ENCODE measurements around the gene HERC4.
"Not testable (repeated sequence)": the region's sequence is repeated elsewhere in the genome, so short reads cannot be mapped to it uniquely, and the experiment has no call there.

HERC4 gene

GRCh38 chr10:67924136-67924535, 150.9 kb downstream of the HERC4 start:
- H3K27me3 Mint-ChIP-seq, result no peaks in the 10 kb centered on the region
- no peak overlapping the region for H3K27ac Mint-ChIP-seq
- H3K9me3 Mint-ChIP-seq, result no peaks in the 10 kb centered on the region
- H3K4me1 Mint-ChIP-seq (ENCODE audit: low read depth), result no peaks in the 10 kb centered on the region
- H3K4me3 Mint-ChIP-seq, result no peak overlapping the region
- H3K36me3 Mint-ChIP-seq (ENCODE audit: low read depth), result peaks cover 14% of the 10 kb centered on the region

DNA sequence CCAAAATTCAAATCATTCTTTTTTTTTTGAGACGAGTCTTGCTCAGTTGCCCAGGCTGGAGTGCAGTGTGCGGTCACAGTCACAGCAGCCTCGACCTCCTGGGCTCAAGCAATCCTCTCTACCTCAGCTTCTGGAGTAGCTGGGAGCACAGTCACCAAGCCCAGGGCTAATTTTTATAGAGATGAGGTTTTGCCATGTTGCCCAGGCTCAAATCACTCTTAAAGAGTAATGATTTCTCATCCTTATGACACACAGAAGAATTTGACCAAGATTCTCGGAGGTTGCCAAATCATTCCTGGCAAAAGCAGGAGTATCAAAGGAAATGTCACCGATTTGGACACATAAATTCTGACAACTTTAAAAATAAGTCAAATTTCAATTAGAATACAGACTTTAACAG, 151.5 kb downstream of the HERC4 start:
- H3K36me3 Mint-ChIP-seq (ENCODE audit: low read depth), result peaks cover 15% of the 10 kb centered on the region
- H3K9me3 Mint-ChIP-seq, result no peaks in the 10 kb centered on the region
- no peak overlapping the region for H3K4me3 Mint-ChIP-seq
- no peaks in the 10 kb centered on the region for H3K4me1 Mint-ChIP-seq (ENCODE audit: low read depth)
- no peak overlapping the region for H3K27ac Mint-ChIP-seq
- no peaks in the 10 kb centered on the region for H3K27me3 Mint-ChIP-seq

GRCh38 chr10:67921065-67921464, 154.0 kb downstream of the HERC4 start:
- no peaks in the 10 kb centered on the region for H3K27me3 Mint-ChIP-seq
- no peak overlapping the region for H3K27ac Mint-ChIP-seq
- H3K36me3 Mint-ChIP-seq (ENCODE audit: low read depth), result peaks cover 19% of the 10 kb centered on the region
- no peaks in the 10 kb centered on the region for H3K9me3 Mint-ChIP-seq
- no peaks in the 10 kb centered on the region for H3K4me1 Mint-ChIP-seq (ENCODE audit: low read depth)
- H3K4me3 Mint-ChIP-seq, result no peak overlapping the region

DNA sequence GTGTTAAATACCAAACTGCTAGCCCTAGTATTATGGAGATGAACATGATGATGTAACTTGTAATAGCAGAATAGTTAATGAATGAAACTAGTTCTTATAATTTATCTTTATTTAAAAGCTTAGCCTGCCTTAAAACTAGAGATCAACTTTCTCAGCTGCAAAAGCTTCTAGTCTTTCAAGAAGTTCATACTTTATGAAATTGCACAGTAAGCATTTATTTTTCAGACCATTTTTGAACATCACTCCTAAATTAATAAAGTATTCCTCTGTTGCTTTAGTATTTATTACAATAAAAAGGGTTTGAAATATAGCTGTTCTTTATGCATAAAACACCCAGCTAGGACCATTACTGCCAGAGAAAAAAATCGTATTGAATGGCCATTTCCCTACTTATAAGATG, 157.4 kb downstream of the HERC4 start:
- H3K27ac Mint-ChIP-seq, result no peak overlapping the region
- H3K4me1 Mint-ChIP-seq (ENCODE audit: low read depth), result peaks cover 5% of the 10 kb centered on the region
- peaks cover 44% of the 10 kb centered on the region for H3K36me3 Mint-ChIP-seq (ENCODE audit: low read depth)
- H3K27me3 Mint-ChIP-seq, result no peaks in the 10 kb centered on the region
- no peaks in the 10 kb centered on the region for H3K9me3 Mint-ChIP-seq
- no peak overlapping the region for H3K4me3 Mint-ChIP-seq

DNA sequence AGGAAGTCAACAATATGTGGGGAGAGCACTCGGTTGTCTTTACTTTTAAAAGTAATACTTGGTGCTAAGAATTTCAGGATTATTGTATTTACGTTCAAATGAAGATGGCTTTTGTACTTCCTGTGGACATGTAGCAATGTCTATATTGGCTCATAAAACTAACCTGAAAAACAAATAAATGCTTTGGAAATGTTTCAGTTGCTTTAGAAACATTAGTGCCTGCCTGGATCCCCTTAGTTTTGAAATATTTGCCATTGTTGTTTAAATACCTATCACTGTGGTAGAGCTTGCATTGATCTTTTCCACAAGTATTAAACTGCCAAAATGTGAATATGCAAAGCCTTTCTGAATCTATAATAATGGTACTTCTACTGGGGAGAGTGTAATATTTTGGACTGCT, 157.9 kb downstream of the HERC4 start:
- H3K4me3 Mint-ChIP-seq, result no peak overlapping the region
- H3K36me3 Mint-ChIP-seq (ENCODE audit: low read depth), result peaks cover 49% of the 10 kb centered on the region
- no peaks in the 10 kb centered on the region for H3K9me3 Mint-ChIP-seq
- H3K4me1 Mint-ChIP-seq (ENCODE audit: low read depth), result peaks cover 11% of the 10 kb centered on the region
- no peaks in the 10 kb centered on the region for H3K27me3 Mint-ChIP-seq
- H3K27ac Mint-ChIP-seq, result peak overlapping the region; percentile 41

DNA sequence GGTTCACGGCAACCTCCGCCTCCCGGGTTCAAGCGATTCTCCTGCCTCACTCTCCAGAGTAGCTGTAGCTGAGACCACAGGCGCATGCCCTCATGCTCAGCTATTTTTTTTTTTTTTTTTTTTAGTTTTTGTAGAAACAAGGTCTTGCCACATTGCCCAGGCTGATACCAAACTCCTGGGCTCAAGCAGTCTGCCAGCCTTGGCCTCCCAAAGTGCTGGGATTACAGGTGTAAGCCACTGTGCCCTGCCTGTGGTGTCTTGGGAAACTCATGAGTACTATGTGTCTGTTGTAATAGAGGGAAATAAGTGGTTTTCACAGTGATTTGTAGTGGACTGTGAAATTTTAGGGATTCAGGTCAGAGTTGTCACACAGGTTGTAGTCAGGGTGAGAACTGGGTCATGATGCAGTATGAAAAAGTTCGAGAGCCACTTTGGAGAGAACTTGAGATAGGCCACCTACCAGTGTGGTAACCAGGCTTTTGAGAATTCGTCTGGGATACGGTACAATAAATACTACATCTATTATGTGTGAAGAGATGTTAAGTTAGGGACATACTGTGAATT, 160.2 kb downstream of the HERC4 start:
- no peak overlapping the region for H3K27ac Mint-ChIP-seq
- no peaks in the 10 kb centered on the region for H3K27me3 Mint-ChIP-seq
- no peak overlapping the region for H3K4me3 Mint-ChIP-seq
- peaks cover 17% of the 10 kb centered on the region for H3K4me1 Mint-ChIP-seq (ENCODE audit: low read depth)
- H3K9me3 Mint-ChIP-seq, result no peaks in the 10 kb centered on the region
- H3K36me3 Mint-ChIP-seq (ENCODE audit: low read depth), result peaks cover 55% of the 10 kb centered on the region

DNA sequence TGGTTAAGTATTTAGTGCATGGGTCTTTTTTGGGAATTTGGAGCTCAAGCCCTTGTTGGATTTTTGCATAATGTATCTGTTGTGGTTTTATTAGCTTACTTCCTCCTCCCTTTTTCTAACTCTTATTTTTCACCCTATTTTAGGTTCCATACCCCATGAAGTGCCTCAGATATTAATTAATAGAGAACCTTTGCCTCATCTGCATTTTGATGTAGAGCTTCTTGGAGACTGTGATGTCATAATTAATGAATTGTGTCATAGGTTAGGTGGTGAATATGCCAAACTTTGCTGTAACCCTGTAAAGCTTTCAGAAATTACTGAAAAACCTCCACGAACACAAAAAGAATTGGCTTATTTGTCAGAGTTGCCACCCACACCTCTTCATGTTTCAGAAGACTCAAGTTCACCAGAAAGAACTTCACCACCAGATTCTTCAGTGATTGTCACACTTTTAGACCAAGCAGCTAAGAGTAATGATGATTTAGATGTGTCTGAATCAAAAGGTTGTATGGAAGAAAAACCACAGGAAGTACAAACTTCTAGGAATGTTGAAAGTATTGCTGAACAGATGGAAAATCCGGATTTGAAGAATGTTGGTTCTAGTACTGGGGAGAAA, 162.6 kb downstream of the HERC4 start:
- no peaks in the 10 kb centered on the region for H3K27me3 Mint-ChIP-seq
- no peaks in the 10 kb centered on the region for H3K9me3 Mint-ChIP-seq
- H3K36me3 Mint-ChIP-seq (ENCODE audit: low read depth), result peaks cover 70% of the 10 kb centered on the region
- peaks cover 17% of the 10 kb centered on the region for H3K4me1 Mint-ChIP-seq (ENCODE audit: low read depth)
- no peak overlapping the region for H3K4me3 Mint-ChIP-seq
- H3K27ac Mint-ChIP-seq, result peak overlapping the region; percentile 72

GRCh38 chr10:67903581-67903980, 171.5 kb downstream of the HERC4 start:
- Mint-ChIP-seq H3K36me3 (ENCODE audit: low read depth) (peaks cover 63% of the 10 kb centered on the region), H3K4me1 (ENCODE audit: low read depth) (no peaks in the 10 kb centered on the region), H3K27ac (no peak overlapping the region), H3K27me3 (no peaks in the 10 kb centered on the region), H3K4me3 (no peak overlapping the region), H3K9me3 (no peaks in the 10 kb centered on the region)

DNA sequence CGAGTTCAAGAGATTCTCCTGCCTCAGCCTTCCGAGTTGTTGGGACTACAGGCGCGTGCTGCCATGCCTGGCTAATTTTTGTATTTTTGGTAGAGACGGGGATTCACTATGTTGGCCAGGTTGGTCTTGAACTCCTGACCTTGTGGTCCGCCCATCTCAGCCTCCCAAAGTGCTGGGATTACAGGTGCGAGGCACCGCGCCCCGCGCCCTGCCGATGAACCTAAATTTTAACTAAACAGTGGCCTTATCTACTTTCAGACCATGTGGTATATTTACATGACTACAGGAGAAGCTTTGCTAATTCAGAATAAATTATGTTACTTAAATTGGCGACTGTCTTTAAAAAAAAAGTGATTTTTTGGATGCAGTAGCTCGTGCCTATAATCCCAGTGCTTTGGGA, 181.4 kb downstream of the HERC4 start:
- no peak overlapping the region for H3K27ac Mint-ChIP-seq
- H3K36me3 Mint-ChIP-seq (ENCODE audit: low read depth), result peaks cover 59% of the 10 kb centered on the region
- peaks cover 16% of the 10 kb centered on the region for H3K4me1 Mint-ChIP-seq (ENCODE audit: low read depth)
- no peaks in the 10 kb centered on the region for H3K27me3 Mint-ChIP-seq
- H3K9me3 Mint-ChIP-seq, result no peaks in the 10 kb centered on the region
- no peak overlapping the region for H3K4me3 Mint-ChIP-seq

DNA sequence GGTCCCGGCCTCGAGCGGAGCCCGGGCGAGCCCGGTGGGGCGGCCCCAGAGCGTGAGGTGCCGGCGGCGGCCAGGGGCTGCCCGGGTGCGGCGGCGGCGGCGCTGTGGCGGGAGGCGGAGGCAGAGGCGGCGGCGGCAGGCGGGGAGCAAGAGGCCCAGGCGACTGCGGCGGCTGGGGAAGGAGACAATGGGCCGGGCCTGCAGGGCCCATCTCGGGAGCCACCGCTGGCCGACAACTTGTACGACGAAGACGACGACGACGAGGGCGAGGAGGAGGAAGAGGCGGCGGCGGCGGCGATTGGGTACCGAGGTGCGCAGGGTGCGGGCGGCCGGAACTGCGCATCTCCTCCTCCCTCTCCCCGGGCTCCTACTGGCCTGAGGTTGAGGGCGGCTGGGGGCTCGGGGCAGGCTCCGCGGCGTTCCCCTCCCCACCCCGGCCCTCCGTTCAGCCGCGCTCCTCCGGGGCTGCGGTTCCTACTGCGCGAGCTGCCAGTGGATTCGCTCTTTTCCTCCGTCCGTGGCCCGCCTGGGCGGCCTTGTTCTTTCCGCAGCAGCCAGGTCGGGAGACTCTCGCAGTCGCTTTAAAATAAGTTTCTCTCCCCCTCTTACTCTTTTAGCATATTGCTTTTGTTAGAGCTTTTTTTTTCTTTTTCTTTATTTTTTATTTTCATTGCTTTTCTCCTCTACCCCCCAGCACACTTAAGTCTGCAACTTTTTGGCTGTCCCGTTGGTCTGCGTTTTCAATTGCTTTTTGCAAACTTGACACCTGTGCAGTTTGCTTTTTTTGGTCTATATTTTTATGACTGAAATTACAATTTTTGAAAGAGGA, 190.0 kb downstream of the HERC4 start:
- H3K27me3 Mint-ChIP-seq, result peaks cover 4% of the 10 kb centered on the region
- H3K27ac Mint-ChIP-seq, result peak overlapping the region; percentile 71
- H3K36me3 Mint-ChIP-seq (ENCODE audit: low read depth), result peaks cover 29% of the 10 kb centered on the region
- H3K9me3 Mint-ChIP-seq, result no peaks in the 10 kb centered on the region
- peak overlapping the region; percentile 96 for H3K4me3 Mint-ChIP-seq
- H3K4me1 Mint-ChIP-seq (ENCODE audit: low read depth), result peaks cover 29% of the 10 kb centered on the region

DNA sequence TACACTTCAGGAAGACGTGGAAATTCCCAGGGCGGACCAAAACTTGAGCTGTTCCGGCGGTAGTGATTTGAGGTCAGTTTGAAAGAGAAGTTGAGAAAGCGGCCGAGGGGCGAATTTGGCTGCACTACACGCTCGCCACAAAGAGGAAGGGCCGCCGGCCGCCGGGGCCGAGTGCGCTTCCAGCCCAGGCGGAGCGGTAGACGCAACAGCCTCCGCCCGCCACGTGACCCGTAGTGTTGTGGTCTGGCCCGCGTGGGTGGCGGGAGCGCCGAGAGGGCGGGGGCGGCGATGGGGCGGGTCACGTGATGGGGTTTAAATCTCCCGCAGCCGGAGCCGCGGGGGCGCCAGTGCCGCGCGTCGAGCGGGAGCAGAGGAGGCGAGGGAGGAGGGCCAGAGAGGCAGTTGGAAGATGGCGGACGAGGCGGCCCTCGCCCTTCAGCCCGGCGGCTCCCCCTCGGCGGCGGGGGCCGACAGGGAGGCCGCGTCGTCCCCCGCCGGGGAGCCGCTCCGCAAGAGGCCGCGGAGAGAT, 190.7 kb downstream of the HERC4 start, which contains the start of gene SIRT1:
TSS of gene SIRT1 (plus strand) at position 344 of the 529 bp plus-strand sequence. CDS start at position 410, 66 bp downstream.
- Mint-ChIP-seq H3K27ac (peak within 1 kb of the TSS; percentile 93), H3K4me1 (ENCODE audit: low read depth) (peaks cover 25% of the 10 kb centered on the region), H3K9me3 (no peaks in the 10 kb centered on the region), H3K4me3 (peak within 1 kb of the TSS; percentile 96), H3K27me3 (peaks cover 4% of the 10 kb centered on the region), H3K36me3 (ENCODE audit: low read depth) (peaks cover 25% of the 10 kb centered on the region)

GRCh38 chr10:67883710-67884312, 191.3 kb downstream of the HERC4 start:
- Mint-ChIP-seq H3K9me3 (no peaks in the 10 kb centered on the region), H3K27me3 (peaks cover 4% of the 10 kb centered on the region), H3K4me3 (peak overlapping the region; percentile 84), H3K27ac (peak overlapping the region; percentile 93), H3K4me1 (ENCODE audit: low read depth) (peaks cover 23% of the 10 kb centered on the region), H3K36me3 (ENCODE audit: low read depth) (peaks cover 19% of the 10 kb centered on the region)

DNA sequence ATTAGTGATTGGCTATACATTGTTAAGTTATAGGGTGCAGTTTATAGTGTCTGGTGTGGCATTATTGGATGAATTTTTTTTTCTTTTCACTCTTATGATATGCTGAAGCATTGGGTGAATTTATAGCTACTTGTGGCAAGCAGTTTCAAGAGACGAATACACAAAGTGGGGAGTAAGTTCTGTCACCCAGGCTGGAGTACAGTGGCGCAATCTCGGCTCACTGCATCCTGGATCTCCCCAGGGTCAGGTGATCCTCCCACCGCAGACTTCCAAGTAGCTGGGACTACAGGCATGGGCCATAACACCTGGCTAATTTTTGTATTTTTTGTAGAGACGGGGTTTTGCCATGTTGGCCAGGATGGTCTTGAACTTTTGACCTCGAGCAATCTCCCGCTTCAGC, 196.9 kb downstream of the HERC4 start:
- Mint-ChIP-seq H3K9me3 (no peaks in the 10 kb centered on the region), H3K4me3 (no peak overlapping the region), H3K36me3 (ENCODE audit: low read depth) (no peaks in the 10 kb centered on the region), H3K27me3 (no peaks in the 10 kb centered on the region), H3K4me1 (ENCODE audit: low read depth) (no peaks in the 10 kb centered on the region), H3K27ac (no peak overlapping the region)

DNA sequence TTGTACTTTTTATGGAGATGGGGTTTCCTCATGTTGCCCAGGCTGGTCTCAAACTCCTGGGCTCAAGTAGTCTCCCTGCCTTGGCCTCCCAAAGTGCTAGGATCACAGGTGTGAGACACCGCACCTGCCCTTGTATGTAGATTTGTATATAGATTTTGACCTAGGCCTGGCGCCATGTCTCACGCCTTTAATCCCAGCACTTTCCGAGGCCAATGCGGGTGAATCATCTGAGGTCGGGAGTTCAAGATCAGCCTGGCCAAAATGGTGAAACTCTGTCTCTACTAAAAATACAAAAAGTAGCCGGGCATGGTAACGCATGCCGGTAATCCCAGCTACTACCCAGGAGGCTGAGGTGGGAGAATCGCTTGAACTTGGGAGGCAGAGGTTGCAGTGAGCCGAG, 197.7 kb downstream of the HERC4 start:
- H3K27me3 Mint-ChIP-seq; H3K9me3 Mint-ChIP-seq; H3K4me3 Mint-ChIP-seq; H3K4me1 Mint-ChIP-seq (ENCODE audit: low read depth); H3K27ac Mint-ChIP-seq; H3K36me3 Mint-ChIP-seq (ENCODE audit: low read depth): not testable (repeated sequence)

Measured in stimulated activated naive CD8-positive, alpha-beta T cell treated with anti-CD3 and anti-CD28 coated beads, Interleukin-15, Interleukin-2, amounts not matched to agents 100 ng/mL and 50 ng/mL, for 24 hours (primary cell).